NT2/D1 (cell line): ENCODE results near the gene PGLYRP2.

Source experiments
- YY1 ChIP-seq: IDR thresholded peaks from 2 replicates; pipeline ENCODE4 v1.6.1; 2011; ENCODE audit not compliant: insufficient read length, insufficient read depth
- ZNF274 ChIP-seq: IDR thresholded peaks from 2 replicates; pipeline ENCODE4 v1.6.1; 2011; ENCODE audit warnings: mild to moderate bottlenecking, low read depth, low read length

DNA sequence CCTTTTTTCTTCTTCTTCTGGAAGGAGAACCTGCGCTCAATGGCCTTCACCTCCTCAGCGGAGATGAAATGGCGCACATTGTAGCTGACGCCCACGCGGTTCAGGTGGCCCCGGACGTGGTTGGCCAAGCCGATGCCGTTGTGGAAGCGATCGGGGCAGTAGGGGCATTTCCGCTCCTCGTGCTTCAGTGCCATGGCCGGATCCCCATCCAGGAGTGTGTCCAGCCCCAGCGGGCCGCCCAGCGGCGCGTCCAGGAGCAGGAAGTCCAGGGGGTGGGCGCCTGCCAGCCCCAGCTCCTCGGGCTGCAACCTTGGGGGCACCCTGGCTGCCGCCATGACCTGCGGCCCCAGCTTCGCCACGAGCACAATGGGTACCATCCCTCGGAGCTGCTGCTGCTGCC is 40.7 kb downstream of the PGLYRP2 start:
- TF ChIP-seq ZNF274 (no peak), YY1 (no peak)
